ENCODE measurements around the gene BLTP3A. TPM values are rescaled to one million over a fixed set of nuclear protein-coding genes. Genes with fewer than 3 reads are reported as not detected.

BLTP3A gene
- total RNA-seq, 3 donors from 2014 or later: 10.5 to 13.5 (median 12.2) TPM

GRCh38 chr6:34788111-34788510 is 3.8 kb upstream of the BLTP3A start:
- Histone ChIP-seq H3K27me3 (no peaks in the 10 kb centered on the region), H3K27ac (no peak overlapping the region), H3K9me3 (no peaks in the 10 kb centered on the region), H3K4me1 (peaks cover 0 to 5% of the 10 kb centered on the region in 2 donors), H3K36me3 (no peaks in the 10 kb centered on the region), H3K4me3 (no peak overlapping the region)
- intact Hi-C loops (cut with DNase I; ENCODE audit: low total_unique reads): no loop called here
- DNase-seq (ENCODE audit: low spot score in 2 of 2): no peak
- TF ChIP-seq POLR2AphosphoS5 (IDR thresholded peaks at IDR 0.05) (no peak), POLR2A (IDR thresholded peaks at IDR 0.05) (no peak)
- TF ChIP-seq, protein P1, sequence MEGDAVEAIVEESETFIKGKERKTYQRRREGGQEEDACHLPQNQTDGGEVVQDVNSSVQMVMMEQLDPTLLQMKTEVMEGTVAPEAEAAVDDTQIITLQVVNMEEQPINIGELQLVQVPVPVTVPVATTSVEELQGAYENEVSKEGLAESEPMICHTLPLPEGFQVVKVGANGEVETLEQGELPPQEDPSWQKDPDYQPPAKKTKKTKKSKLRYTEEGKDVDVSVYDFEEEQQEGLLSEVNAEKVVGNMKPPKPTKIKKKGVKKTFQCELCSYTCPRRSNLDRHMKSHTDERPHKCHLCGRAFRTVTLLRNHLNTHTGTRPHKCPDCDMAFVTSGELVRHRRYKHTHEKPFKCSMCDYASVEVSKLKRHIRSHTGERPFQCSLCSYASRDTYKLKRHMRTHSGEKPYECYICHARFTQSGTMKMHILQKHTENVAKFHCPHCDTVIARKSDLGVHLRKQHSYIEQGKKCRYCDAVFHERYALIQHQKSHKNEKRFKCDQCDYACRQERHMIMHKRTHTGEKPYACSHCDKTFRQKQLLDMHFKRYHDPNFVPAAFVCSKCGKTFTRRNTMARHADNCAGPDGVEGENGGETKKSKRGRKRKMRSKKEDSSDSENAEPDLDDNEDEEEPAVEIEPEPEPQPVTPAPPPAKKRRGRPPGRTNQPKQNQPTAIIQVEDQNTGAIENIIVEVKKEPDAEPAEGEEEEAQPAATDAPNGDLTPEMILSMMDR (IDR thresholded peaks at IDR 0.05): no peak

DNA sequence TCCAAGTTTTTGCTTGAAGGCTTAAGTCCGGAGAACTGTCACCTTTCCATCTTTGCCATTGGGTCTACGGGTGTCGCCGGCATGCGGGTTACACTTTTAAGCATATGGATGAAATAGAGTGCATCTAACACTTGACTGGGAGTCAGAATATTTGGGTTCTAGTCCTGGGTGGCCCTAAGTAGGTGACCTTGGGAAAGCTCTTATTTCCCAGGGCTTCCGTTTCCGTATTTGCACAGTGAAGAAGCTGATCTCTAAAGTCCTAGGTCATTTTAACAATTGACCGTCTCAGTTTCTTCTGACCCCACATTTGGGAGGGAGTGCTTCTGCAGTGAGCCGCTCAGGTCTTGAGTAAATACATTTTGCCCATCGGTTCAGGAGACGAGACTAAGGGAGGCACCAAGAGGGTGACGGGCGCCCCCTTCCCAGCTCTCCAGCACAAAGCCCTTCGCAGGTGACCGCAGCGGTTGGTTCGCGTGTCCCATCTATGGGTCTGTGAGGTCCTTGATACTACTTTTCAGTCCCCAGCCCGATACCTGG is 651 bp upstream of the BLTP3A start:
- intact Hi-C loops (cut with DNase I; ENCODE audit: low total_unique reads): no loop called here
- Histone ChIP-seq H3K36me3 (no peaks in the 10 kb centered on the region), H3K4me3 (peak overlapping the region; percentile 85 to 97 (median 93)), H3K9me3 (no peaks in the 10 kb centered on the region), H3K4me1 (peaks cover 0 to 10% of the 10 kb centered on the region in 2 donors), H3K27me3 (no peaks in the 10 kb centered on the region), H3K27ac (peak overlapping the region; percentile 93 to 98)
- DNase-seq (ENCODE audit: low spot score in 2 of 2): peak in 1 of 2 donors; percentile 25
- TF ChIP-seq, protein P1 (IDR thresholded peaks at IDR 0.05): no peak

- H3K4me1 ChIP-seq: peaks cover 0 to 10% of the 10 kb centered on the region in 2 donors
- intact Hi-C loops (cut with DNase I; ENCODE audit: low total_unique reads): no loop called here
- no peaks in the 10 kb centered on the region for H3K9me3 ChIP-seq
- peak overlapping the region; percentile 93 to 98 for H3K27ac ChIP-seq
- TF ChIP-seq, protein P1 (IDR thresholded peaks at IDR 0.05): no peak
- peak in 1 of 3 donors; percentile 23 for TF ChIP-seq POLR2AphosphoS5 (IDR thresholded peaks at IDR 0.05)
- peak overlapping the region; percentile 85 to 97 (median 93) for H3K4me3 ChIP-seq
- H3K36me3 ChIP-seq: no peaks in the 10 kb centered on the region
- DNase-seq (ENCODE audit: low spot score in 2 of 2): peak in 1 of 2 donors; percentile 20
- H3K27me3 ChIP-seq: no peaks in the 10 kb centered on the region
Observed at GRCh38 chr6:34792605-34793500, 970 bp downstream of the BLTP3A start.

GRCh38 chr6:34793877-34794276 is 2.0 kb downstream of the BLTP3A start:
- H3K4me1 ChIP-seq: peaks cover 0 to 10% of the 10 kb centered on the region in 2 donors
- DNase-seq (ENCODE audit: low spot score in 2 of 2): no peak
- no peaks in the 10 kb centered on the region for H3K9me3 ChIP-seq
- no peaks in the 10 kb centered on the region for H3K27me3 ChIP-seq
- TF ChIP-seq POLR2AphosphoS5 (IDR thresholded peaks at IDR 0.05): no peak
- TF ChIP-seq, protein P1 (IDR thresholded peaks at IDR 0.05): no peak
- no peak for TF ChIP-seq POLR2A (IDR thresholded peaks at IDR 0.05)
- H3K27ac ChIP-seq: no peak overlapping the region
- H3K36me3 ChIP-seq: no peaks in the 10 kb centered on the region
- no peak overlapping the region for H3K4me3 ChIP-seq
- intact Hi-C loops (cut with DNase I; ENCODE audit: low total_unique reads): no loop called here

GRCh38 chr6:34795836-34796425 is 4.0 kb downstream of the BLTP3A start:
- no peak for TF ChIP-seq POLR2A (IDR thresholded peaks at IDR 0.05)
- Histone ChIP-seq H3K27ac (no peak overlapping the region), H3K9me3 (no peaks in the 10 kb centered on the region), H3K4me3 (no peak overlapping the region), H3K4me1 (peaks cover 0 to 8% of the 10 kb centered on the region in 2 donors), H3K27me3 (no peaks in the 10 kb centered on the region), H3K36me3 (no peaks in the 10 kb centered on the region)
- no peak for DNase-seq (ENCODE audit: low spot score in 2 of 2)
- intact Hi-C loops (cut with DNase I; ENCODE audit: low total_unique reads): no loop called here

All from breast epithelium (tissue), 4 donors.